ENCODE results near the gene GALNT18.

GRCh38 chr11:11261629-11262028 lies 360.2 kb downstream of the GALNT18 start:
- TF ChIP-seq CTCF (optimal IDR thresholded peaks at IDR 0.05 in 1 of 3, IDR thresholded peaks at IDR 0.05 in 1 of 3, conservative IDR thresholded peaks at IDR 0.05 in 1 of 3; ENCODE audit: extremely low read depth in 1 of 3, insufficient read depth in 2 of 3, low read length in 3 of 3) (no peak), EZH2 (IDR thresholded peaks at IDR 0.05; ENCODE audit: low read length) (no peak)

All from keratinocyte (primary cell).